NCI-H1436 treated with DMSO at 0.1 percent for 48 hours (cell line): Measurements from ENCODE around the gene PDE6A.

Experiments
- DNase-seq: peaks from one replicate; lab custom pipeline; 2025; lab: John Stamatoyannopoulos, UW

Gene PDE6A

DNA sequence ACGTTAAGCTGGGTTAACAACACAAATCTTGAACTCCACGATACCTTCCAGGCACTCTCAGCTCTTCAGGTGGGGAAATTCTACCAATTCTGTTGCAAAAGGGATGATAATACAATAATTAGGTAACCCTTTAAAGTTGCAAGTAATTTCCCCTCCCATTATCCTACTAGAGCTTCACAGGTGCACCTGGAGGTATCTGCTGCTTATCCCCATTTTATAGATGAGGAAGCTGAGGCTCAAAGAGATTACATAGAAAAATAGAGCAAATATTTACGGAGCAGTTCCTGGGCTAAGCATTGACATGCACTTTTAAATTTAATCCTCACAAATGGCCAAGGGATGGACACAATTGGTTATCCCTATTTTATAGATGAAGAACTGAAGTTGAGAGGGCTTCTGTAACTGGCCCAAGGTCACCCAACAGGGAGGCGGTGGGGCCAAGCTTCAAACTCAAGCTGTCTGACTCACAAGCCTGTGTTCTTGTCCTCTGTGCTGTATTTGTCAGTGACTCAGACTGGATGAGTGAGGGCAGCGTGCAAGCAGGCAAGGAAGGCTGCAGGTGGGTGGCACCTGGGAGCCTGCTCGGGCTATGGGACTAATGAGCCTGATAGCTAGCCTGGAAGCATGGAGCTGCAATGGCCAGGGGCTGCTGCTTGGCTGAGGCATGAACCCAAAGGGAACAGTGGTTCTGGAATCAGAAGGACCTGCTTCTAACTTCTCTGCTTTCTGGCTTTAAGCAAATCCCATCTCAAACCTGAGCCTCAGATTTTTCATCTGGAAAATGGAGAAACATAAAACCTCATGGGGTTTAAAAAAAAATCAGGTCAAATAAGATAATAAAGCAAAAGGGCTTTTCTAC, 105.5 kb downstream of the PDE6A start:
- no peak for DNase-seq

GRCh38 chr5:149837680-149838269, 106.8 kb downstream of the PDE6A start:
- DNase-seq, result no peak

GRCh38 chr5:149836451-149837139, 108.0 kb downstream of the PDE6A start:
- DNase-seq, result no peak

DNA sequence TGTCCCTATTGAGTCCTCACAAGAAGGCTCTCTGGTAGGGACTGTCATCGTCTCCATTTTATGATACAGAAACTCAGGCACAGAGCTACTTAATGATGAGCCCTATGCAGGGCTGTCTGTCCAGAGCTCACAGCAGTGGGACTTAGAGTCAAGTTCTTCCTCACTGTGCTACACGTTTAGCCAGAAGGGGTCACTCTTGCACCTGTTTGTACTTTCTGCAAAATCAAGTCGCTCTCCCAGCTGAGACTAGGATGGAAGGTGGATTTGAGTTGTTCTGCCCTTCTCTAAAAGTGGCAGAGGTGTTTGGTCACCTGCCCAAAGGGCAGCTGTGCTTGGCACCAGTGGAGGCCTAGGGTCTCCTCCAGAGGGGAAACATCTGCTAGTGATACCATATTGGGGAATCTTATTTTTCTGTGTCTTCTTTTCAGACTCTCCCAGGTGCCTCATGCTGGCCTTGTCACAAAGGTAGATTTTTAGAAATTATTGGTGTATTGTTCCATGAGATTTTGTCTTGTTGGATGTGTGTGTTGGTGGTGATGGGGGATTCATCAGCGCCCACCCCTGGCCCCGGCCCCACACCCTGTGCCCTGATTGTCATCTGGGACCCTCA, 110.2 kb downstream of the PDE6A start:
- DNase-seq, result no peak

DNA sequence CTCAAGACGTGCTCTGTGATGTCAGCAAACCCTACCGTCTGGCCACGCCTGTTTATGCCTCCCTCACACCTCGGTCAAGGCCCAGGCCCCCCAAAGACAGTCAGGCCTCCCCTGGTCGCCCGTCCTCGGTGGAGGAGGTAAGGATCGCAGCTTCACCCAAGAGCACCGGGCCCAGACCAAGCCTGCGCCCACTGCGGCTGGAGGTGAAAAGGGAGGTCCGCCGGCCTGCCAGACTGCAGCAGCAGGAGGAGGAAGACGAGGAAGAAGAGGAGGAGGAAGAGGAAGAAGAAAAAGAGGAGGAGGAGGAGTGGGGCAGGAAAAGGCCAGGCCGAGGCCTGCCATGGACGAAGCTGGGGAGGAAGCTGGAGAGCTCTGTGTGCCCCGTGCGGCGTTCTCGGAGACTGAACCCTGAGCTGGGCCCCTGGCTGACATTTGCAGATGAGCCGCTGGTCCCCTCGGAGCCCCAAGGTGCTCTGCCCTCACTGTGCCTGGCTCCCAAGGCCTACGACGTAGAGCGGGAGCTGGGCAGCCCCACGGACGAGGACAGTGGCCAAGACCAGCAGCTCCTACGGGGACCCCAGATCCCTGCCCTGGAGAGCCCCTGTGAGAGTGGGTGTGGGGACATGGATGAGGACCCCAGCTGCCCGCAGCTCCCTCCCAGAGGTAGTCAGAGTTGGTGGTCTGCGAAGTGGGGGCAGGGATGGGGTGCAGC, 111.3 kb downstream of the PDE6A start:
- no peak for DNase-seq

GRCh38 chr5:149832636-149833035, 112.0 kb downstream of the PDE6A start:
- no peak for DNase-seq

DNA sequence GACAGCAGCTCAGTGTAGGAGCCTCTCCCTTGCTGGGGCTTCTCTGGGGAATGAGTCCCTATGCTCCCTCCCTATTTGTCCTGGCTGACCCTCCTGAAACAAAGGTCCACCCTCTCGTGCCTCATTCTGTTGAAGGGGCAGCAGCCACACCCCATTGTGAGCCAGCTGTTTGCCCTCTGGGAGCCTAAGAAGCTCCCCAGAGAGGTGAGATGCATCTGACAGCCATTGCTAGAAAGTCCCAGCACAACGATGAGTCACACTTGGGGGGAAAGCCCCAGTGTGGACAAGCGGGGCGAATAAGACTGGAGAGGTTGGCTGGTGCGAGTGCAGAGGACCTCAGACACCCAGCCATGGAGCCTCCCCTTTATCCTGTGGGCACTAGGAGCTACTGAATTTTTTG, 113.1 kb downstream of the PDE6A start:
- DNase-seq, result no peak

DNA sequence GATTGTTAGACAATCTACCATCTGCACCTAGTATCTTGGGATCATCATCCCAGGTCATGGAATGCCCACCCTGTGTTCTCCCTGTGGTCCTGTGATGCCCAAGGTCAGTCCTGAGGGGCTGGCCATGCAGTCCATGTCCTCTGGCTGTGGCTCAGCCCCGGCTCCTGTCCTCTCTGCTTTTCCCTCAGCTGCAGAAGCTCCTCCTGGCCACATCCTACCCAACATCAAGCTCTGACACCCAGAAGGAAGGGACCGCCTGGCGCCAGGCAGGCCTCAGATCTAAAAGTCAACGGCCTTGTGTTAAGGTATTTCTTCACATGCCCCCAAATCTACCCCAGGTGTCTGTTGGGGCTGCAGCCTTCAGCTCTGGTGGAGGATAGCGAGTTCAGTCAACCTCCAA, 114.0 kb downstream of the PDE6A start:
- no peak for DNase-seq

GRCh38 chr5:149829954-149830353, 114.6 kb downstream of the PDE6A start:
- DNase-seq, result no peak

DNA sequence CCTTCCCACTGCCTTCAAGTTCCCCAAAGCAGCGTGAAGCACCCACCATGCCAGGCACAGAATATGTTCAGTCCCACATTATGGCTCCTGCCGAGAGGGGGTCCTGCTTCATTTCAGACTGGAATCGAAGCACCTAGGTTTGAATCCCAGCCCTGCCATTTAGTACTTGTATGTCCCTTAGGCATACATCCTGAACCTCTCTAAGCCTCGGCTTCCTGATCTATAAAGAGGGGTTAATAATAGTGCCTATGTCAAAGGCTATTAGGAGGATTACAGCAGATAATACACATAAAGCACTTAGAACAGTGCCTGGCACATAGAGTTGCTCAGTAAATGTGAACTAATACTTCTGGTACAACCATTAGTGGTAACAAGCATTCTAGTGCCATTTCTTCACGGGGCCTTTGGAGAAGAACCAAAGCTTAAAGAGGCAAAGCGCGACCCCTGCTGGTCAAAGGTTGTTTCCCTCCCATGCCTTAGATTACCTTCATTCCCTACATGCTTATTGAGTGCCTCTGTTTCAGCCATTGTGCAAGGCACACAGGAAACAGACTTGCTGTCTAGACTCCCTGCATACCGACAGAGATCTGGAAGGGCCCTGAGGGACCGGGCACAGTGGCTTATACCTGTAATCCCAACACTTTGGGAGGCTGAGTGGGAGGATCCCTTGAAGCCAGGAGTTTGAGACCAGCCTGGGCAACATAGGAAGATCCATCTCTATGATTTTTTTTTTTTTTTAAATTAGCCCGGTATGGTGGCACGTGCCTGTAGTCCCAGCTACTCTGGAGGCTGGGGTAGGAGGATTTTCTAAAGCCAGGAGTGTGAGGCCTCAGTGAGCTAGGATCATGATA, 116.2 kb downstream of the PDE6A start:
- no peak for DNase-seq

- DNase-seq, result no peak
These were observed 117.0 kb downstream of the PDE6A start for GRCh38 chr5:149827546-149827945.

DNA sequence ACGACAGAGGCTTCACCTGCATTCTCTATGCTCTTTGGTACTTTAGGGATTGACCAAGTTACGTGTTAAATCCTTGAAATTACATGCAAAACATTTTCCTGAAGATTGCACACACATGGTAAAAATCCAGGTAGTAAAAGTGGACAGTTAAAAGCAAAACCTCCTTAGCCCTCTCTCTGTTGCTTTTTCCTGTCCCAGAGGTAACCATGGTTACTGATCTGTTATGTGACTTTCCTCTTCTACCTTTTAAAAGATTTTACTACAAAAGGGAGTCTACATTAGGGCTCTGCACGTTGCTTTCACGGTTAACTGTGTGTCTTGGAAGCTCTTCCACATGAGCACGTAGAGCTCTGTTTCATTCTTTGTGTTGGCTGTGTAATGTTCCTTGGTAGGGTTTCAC, 117.5 kb downstream of the PDE6A start:
- DNase-seq, result no peak

GRCh38 chr5:149826574-149826973, 118.0 kb downstream of the PDE6A start:
- DNase-seq, result no peak

DNA sequence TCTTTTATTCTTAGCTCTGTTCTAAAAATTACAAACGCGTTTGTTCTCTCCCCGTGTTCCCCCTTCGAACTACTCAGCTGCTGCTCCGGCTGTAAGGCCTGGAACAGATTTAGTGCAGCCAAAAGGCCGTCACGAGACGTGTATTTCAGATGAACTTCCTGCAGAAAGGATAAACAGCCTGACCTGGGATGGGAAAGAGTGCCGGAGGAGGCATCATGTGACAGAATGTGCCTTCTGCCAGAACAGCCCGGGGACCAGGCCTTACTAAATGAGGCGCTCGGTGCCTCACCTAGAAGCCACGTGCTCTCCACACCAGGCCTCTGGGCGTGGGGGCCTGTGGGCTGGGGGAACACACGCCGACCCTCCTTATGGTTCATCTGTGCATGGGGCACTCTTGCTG, 119.7 kb downstream of the PDE6A start:
- no peak for DNase-seq

DNA sequence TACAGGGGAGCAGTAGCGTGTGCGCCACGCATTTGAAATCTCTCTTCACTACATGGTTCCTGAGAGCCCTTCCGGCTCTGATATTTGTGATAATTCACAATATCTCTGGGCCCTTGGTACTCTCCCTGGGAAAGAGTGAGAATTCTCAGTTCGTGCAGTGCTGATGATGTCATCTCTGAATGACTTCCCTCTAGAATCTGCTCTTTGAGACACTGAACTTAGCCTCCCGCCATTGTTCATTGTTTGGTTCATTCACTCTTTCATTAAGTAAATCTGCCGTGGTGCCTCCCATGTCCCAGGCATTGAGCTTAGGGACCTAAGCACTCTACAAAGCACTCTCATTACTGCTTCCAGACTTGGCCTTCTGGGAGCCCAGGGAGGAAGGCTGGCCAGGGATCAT, 120.5 kb downstream of the PDE6A start:
- no peak for DNase-seq

- no peak for DNase-seq
These were observed 121.2 kb downstream of the PDE6A start for GRCh38 chr5:149823375-149823774.

DNA sequence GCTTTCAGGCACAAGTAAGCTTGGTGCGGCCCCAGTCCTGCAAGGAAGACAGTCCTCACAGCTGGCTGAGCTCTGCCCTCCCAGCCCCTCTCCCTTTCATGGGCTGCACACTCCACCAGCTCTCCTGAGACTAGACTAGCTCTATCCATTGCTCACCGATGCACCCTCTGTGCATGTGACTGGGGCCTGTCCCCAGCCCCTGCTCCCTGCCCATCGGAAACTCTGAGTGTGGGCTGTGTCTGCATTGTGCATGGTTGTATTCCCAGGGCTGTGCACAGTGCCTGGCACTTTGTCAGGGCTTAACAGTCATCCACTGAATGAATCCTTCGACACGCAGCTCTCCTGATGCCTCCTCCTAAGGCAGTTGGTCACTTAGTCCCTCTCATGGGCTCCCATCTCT, 122.3 kb downstream of the PDE6A start:
- no peak for DNase-seq

GRCh38 chr5:149820536-149821510, 123.8 kb downstream of the PDE6A start:
- no peak for DNase-seq

DNA sequence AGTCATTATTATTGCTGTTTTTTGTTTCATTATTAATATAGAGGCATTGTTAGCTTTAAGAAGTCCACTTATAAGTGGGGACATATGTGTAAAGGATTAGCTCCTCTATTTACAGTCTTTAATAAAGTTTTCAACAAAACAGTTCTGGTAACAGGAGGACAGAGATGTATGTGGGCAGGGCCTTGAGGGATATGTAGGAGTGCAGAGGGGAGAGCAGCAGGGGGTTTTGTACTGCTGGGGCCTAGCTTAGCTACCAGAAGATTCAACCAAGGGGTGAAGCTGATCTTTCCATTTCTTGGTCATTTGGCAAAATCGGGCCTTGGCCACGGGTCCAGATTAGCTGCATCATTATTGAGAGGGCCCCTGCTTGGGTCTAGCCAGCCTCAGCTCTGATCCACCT, 124.6 kb downstream of the PDE6A start:
- no peak for DNase-seq

DNA sequence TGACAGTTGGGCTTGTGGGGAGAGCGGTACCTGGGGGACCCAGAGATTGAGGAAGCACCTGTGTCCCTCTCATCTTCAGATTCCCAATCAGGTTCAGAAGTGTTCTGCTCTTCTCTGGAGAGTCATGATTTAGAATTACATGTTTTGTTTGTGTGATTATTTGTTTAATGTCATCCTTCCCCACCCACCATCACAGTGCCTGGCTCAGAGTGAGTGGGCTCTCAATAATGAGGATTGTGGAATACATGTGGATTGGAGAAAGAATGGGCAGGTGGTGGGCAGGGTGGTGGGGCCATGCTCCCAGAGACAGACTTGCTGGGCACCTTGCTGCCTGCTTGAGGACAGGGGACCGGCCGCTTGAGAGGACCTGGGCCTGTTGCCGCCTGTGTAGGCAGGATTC, 126.5 kb downstream of the PDE6A start:
- DNase-seq, result no peak
